ENCODE measurements around the gene FXYD2. TPM values are rescaled to one million over a fixed set of nuclear protein-coding genes. Genes with fewer than 3 reads are reported as not detected.

The FXYD2 gene
- total RNA-seq: 1 to 10 TPM; 1.2 to 9.1 (median 1.5) TPM
- long read RNA-seq, donor 1: 0 reads
- long read RNA-seq, donor 2: 0 reads

- intact Hi-C loops (cut with DNase I, micrococcal nuclease): loop anchor here in 1 of 2 donors (10.0 kb wide), 1 partner anchor 130 kb away; no protein-coding TSS in a partner anchor
- Histone ChIP-seq H3K9me3 (no peaks in the 10 kb centered on the region), H3K4me3 (no peak within 1 kb of the TSS), H3K4me1 (ENCODE audit: low read depth) (peaks cover 23% of the 10 kb centered on the region), H3K36me3 (ENCODE audit: low read depth) (no peaks in the 10 kb centered on the region)
- ATAC-seq: peak; percentile 7
- TF ChIP-seq, protein P1, sequence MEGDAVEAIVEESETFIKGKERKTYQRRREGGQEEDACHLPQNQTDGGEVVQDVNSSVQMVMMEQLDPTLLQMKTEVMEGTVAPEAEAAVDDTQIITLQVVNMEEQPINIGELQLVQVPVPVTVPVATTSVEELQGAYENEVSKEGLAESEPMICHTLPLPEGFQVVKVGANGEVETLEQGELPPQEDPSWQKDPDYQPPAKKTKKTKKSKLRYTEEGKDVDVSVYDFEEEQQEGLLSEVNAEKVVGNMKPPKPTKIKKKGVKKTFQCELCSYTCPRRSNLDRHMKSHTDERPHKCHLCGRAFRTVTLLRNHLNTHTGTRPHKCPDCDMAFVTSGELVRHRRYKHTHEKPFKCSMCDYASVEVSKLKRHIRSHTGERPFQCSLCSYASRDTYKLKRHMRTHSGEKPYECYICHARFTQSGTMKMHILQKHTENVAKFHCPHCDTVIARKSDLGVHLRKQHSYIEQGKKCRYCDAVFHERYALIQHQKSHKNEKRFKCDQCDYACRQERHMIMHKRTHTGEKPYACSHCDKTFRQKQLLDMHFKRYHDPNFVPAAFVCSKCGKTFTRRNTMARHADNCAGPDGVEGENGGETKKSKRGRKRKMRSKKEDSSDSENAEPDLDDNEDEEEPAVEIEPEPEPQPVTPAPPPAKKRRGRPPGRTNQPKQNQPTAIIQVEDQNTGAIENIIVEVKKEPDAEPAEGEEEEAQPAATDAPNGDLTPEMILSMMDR (IDR thresholded peaks at IDR 0.05): no peak
- DNase-seq: peak; percentile 42 to 50 (median 45)
Observed at GRCh38 chr11:117824571-117825537, at the start of gene FXYD2. Gene FXYD2 (minus strand): TSS chr11:117824744. CDS start chr11:117824678, 66 bp downstream.

GRCh38 chr11:117873828-117874125 is 49.2 kb upstream of the FXYD2 start:
- ATAC-seq: no peak

GRCh38 chr11:117872975-117873827 is 48.7 kb upstream of the FXYD2 start:
- peaks cover 6% of the 10 kb centered on the region for H3K4me1 ChIP-seq (ENCODE audit: low read depth)
- TF ChIP-seq, protein P1 (IDR thresholded peaks at IDR 0.05): no peak
- H3K9me3 ChIP-seq: no peaks in the 10 kb centered on the region
- intact Hi-C loops (cut with DNase I, micrococcal nuclease): no loop called here
- DNase-seq: no peak
- no peaks in the 10 kb centered on the region for H3K36me3 ChIP-seq (ENCODE audit: low read depth)
- no peak overlapping the region for H3K4me3 ChIP-seq
- no peak for ATAC-seq

More at GRCh38 chr11:117873828-117874125, 49.2 kb upstream of the FXYD2 start:
- H3K4me3 ChIP-seq: no peak overlapping the region
- H3K9me3 ChIP-seq: no peaks in the 10 kb centered on the region
- peaks cover 6% of the 10 kb centered on the region for H3K4me1 ChIP-seq (ENCODE audit: low read depth)
- TF ChIP-seq, protein P1 (IDR thresholded peaks at IDR 0.05): no peak
- DNase-seq: no peak
- intact Hi-C loops (cut with DNase I, micrococcal nuclease): no loop called here
- no peaks in the 10 kb centered on the region for H3K36me3 ChIP-seq (ENCODE audit: low read depth)

GRCh38 chr11:117872420-117872961 is 47.9 kb upstream of the FXYD2 start:
- ATAC-seq: no peak

GRCh38 chr11:117871784-117872183 is 47.2 kb upstream of the FXYD2 start:
- Histone ChIP-seq H3K4me1 (ENCODE audit: low read depth) (peaks cover 6% of the 10 kb centered on the region), H3K9me3 (no peaks in the 10 kb centered on the region), H3K36me3 (ENCODE audit: low read depth) (no peaks in the 10 kb centered on the region), H3K4me3 (no peak overlapping the region)
- intact Hi-C loops (cut with DNase I, micrococcal nuclease): no loop called here
- TF ChIP-seq, protein P1 (IDR thresholded peaks at IDR 0.05): no peak
- ATAC-seq: no peak
- no peak for DNase-seq

More at GRCh38 chr11:117872420-117872961, 47.9 kb upstream of the FXYD2 start:
- Histone ChIP-seq H3K4me1 (ENCODE audit: low read depth) (peaks cover 6% of the 10 kb centered on the region), H3K36me3 (ENCODE audit: low read depth) (no peaks in the 10 kb centered on the region), H3K9me3 (no peaks in the 10 kb centered on the region), H3K4me3 (no peak overlapping the region)
- intact Hi-C loops (cut with DNase I, micrococcal nuclease): no loop called here
- DNase-seq: no peak
- TF ChIP-seq, protein P1 (IDR thresholded peaks at IDR 0.05): no peak

Data from mucosa of descending colon (tissue), 3 donors.